HG02970 (cell line): ENCODE data around the gene KLF17.

Experiments used
- ATAC-seq: cut with Tn5 transposase; IDR thresholded peaks from one replicate; pipeline ENCODE4 v1.9.1; 2021; ENCODE audit warnings: mild to moderate bottlenecking, moderate library complexity, moderate number of reproducible peaks; ENCODE audit not compliant: unreplicated experiment, low FRiP score

KLF17 gene

GRCh38 chr1:44147582-44147981 is 29.0 kb downstream of the KLF17 start:
- no peak for ATAC-seq

DNA sequence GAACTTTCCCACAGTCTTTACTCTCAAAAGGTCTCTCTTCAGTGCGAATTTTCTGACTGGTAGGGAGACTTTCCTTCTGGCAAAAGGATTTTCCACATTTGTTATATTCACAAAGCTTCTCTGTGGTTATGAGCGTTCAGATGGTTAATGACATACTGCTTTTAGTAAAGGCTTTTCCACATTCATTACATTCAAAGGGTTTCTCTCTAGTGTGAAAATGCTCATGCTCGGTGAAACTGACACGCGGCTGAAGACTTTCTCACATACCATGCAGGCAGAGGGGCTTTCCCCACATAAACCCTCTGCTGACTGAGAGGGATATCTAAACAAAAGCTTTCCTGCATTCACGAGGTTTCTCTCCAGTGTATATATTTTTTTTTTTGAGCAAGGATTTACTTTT is 32.7 kb downstream of the KLF17 start:
- ATAC-seq = no peak

DNA sequence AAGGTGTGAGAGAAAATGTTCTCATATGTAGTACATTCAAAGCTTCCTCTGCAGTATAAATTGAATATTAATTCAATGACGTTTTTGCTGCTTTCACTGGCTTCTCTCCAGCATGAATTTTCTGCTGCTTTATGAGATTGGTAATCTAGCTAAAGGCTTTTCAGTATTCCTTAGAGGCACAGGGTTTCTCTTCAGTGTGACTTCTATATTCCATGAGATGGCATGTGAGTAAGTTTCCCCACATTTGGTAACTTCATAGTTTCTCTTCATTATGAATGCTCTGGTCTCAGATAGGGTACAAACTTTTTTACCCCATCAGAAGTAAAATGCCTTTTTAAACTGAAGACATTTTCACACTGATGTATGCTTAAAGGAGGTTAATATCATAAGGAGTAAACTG is 33.2 kb downstream of the KLF17 start:
- no peak for ATAC-seq

DNA sequence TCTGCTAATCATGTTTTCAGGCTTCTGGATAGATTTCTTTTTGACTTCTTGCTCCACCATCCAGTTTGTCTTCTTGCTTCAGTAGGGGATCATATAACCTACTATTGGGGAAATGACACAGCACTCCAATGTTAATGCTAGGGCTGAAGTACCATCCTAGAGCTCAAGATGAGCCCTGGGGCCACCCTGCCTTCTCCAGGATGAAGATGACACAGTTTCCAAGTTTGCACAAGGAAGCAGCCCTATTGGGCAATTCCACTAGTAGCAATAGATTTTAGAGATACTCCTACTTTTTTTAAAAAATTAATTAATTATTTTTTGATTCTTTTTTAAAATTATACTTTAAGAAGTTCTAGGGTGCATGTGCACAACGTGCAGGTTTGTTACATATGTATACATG is 34.1 kb downstream of the KLF17 start:
- no peak for ATAC-seq

DNA sequence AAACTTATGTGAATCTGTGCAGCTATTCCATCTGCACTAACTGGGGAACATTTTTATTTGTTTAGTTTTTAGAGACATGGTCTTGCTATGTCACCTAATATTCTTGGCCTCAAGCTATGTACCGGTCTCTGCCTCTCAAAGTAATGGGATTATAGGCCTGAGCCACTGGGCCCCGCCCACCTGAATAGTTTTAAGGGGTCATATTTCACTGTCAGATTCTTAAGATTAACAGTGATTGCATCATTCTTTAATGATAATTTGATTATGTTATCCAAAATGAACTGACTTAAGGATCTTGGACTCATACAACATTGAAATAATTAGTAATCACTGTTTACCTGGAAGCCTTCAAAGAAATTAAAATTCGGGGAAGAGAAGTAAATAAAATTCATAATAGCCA is 35.4 kb downstream of the KLF17 start:
- no peak for ATAC-seq

- no peak for ATAC-seq
Measured at GRCh38 chr1:44157903-44158302, 39.3 kb downstream of the KLF17 start.

GRCh38 chr1:44158871-44159270 is 40.2 kb downstream of the KLF17 start:
- no peak for ATAC-seq

DNA sequence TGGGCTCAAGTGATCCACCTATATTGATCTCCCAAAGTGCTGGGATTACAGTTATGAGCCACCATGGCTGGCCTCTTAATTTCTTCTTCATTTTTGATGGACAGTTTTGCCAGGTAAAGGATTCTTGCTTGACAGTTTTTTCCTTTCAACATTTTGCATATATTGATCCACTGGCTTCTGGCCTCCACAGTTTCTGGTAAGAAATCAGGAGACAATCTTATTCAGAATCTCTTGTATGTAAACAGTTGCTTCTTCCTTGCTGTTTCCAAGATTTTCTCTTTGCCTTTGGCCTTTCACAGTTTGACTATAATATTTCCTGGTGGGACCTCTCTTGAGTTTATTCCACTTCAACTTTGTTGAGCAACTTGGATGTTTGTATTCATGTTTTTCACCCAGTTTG is 42.9 kb downstream of the KLF17 start:
- no peak for ATAC-seq

DNA sequence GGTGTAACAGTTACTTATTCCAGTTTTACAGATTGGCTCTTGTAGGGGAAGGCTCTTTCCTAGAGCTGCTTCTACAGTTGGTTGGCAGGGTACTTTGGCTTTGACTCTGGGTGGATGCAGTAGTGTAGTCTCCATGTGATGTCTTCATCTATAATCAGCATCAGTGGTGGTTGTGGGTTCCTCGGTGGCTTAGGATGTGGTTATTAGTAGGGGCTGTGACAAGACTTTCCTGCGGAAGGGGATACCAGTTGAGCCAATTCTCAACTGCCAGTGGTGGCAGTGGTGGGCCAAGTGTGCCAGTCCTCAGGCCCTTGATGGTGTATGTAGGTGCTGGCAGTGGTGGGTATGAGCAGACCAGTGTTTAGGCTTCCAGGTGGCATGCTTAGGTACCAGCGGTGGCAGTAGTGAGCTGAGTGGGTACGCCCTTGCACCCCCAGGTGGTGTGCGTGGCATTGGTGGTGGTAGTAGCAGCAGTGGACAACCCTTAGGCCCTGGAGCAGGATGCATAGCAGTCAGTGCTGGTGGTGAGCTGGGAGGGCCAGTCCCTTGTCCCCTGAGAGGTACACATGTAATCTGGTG is 50.0 kb downstream of the KLF17 start:
- no peak for ATAC-seq

GRCh38 chr1:44170281-44170823 is 51.7 kb downstream of the KLF17 start:
- no peak for ATAC-seq

DNA sequence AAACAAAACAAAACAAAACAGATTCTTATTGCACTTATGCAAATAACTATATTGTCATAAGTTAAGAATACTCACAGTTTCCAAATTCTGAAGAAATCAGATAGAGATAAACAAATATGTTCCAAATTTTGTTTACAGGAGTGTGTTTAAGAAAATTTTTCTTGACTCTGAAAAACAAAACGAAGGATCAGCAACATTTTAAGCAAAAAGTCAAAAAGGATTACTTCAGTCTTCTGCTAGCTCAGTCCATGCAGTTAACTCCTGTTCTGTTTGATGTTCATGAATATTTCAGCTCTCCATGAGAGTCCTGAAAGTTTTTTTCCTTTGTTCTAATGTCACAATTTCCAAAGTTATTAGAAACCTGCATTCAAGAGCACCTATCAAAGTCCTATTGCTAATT is 56.0 kb downstream of the KLF17 start:
- no peak for ATAC-seq
